GM23338 (cell line): ENCODE results near the gene RAPGEF5.

Source experiments
- CREB1 ChIP-seq: fragments of 250-450 bp; sonication (Bioruptor Pico); IDR thresholded peaks from 2 replicates; pipeline ENCODE4 v1.5.0; 2020; ENCODE audit warnings: low read depth, mild to moderate bottlenecking, moderate library complexity
- JUNB ChIP-seq: IDR thresholded peaks from one replicate; pipeline ENCODE4 v1.6.1; 2016; ENCODE audit warnings: antibody characterized with exemption; ENCODE audit not compliant: unreplicated experiment
- NANOG ChIP-seq: IDR thresholded peaks from 2 replicates; pipeline ENCODE4 v1.6.1; 2016; ENCODE audit warnings: antibody characterized with exemption, borderline replicate concordance
- POLR2AphosphoS5 ChIP-seq: IDR thresholded peaks from 2 replicates; pipeline ENCODE4 v1.6.1; 2016; ENCODE audit warnings: antibody characterized with exemption, low read depth
- TF ChIP-seq, protein P1 (sequence below), 2 experiments: fragments of 200-600 bp in 1 of 2; sonication (generic) in 1 of 2; conservative IDR thresholded peaks; 2 replicates each; pipeline versions ENCODE4 v1.5.1 to v1.6.1; 2016 to 2017; ENCODE audit warnings: antibody characterized with exemption in 2 of 2, low read depth in 2 of 2, mild to moderate bottlenecking in 2 of 2, moderate library complexity in 1 of 2

- TF ChIP-seq, protein P1, sequence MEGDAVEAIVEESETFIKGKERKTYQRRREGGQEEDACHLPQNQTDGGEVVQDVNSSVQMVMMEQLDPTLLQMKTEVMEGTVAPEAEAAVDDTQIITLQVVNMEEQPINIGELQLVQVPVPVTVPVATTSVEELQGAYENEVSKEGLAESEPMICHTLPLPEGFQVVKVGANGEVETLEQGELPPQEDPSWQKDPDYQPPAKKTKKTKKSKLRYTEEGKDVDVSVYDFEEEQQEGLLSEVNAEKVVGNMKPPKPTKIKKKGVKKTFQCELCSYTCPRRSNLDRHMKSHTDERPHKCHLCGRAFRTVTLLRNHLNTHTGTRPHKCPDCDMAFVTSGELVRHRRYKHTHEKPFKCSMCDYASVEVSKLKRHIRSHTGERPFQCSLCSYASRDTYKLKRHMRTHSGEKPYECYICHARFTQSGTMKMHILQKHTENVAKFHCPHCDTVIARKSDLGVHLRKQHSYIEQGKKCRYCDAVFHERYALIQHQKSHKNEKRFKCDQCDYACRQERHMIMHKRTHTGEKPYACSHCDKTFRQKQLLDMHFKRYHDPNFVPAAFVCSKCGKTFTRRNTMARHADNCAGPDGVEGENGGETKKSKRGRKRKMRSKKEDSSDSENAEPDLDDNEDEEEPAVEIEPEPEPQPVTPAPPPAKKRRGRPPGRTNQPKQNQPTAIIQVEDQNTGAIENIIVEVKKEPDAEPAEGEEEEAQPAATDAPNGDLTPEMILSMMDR (conservative IDR thresholded peaks at IDR 0.05; ENCODE audit: low read depth in 2 of 2), result no peak
- TF ChIP-seq JUNB (no peak), CREB1 (CRISPR knock-in tag) (no peak), POLR2AphosphoS5 (no peak), NANOG (no peak)
Measured at GRCh38 chr7:22108151-22108845, 248.7 kb downstream of the RAPGEF5 start.
